ENCODE data around the gene GDPD3. TPM values are rescaled to one million over a fixed set of nuclear protein-coding genes. Genes with fewer than 3 reads are reported as not detected.

The GDPD3 gene
- total RNA-seq, 1 experiment from 2014 or later: 8.4 TPM

GRCh38 chr16:30144017-30144416 is 30.7 kb upstream of the GDPD3 start:
- Histone ChIP-seq H3K27me3 (replicated peaks; ENCODE audit: control insufficient read depth, insufficient read depth, low read length) (no peaks in the 10 kb centered on the region), H3K4me3 (ENCODE audit: low read depth, low read length) (no peak overlapping the region), H3K36me3 (ENCODE audit: control insufficient read depth, insufficient read depth, low read length) (no peaks in the 10 kb centered on the region), H3K4me1 (peaks cover 9% of the 10 kb centered on the region; the same call in 1 of the 2 replicates), H3K9me3 (no peaks in the 10 kb centered on the region; the same call in 1 of the 2 replicates)
- no peak for TF ChIP-seq CTCF (IDR thresholded peaks at IDR 0.05; ENCODE audit: insufficient read depth in 1 of 2, low read depth in 1 of 2, low read length in 1 of 2, severe bottlenecking in 1 of 2, unreplicated experiment in 1 of 2)
- BruUV-seq (replicated peaks): no TSS peak
- POLR2A ChIA-PET: no interaction called here
- no peaks in the 10 kb centered on the region for H3K27me3 Mint-ChIP-seq (ENCODE audit: insufficient read depth, unreplicated experiment)
- no peak for DNase-seq
- H3K4me3 Mint-ChIP-seq (ENCODE audit: unreplicated experiment): no peak overlapping the region
- CTCF ChIA-PET: no interaction called here
- H3K36me3 Mint-ChIP-seq (ENCODE audit: insufficient read depth, unreplicated experiment): no peaks in the 10 kb centered on the region
- no peak overlapping the region for H3K27ac Mint-ChIP-seq (ENCODE audit: unreplicated experiment)
- intact Hi-C loops (cut with micrococcal nuclease; ENCODE audit: unreplicated experiment): no loop called here
- H3K9me3 Mint-ChIP-seq (ENCODE audit: unreplicated experiment): no peaks in the 10 kb centered on the region
- H3K4me1 Mint-ChIP-seq (ENCODE audit: low read depth, unreplicated experiment): peaks cover 8% of the 10 kb centered on the region

- POLR2A ChIA-PET: no interaction called here
- no peaks in the 10 kb centered on the region for H3K36me3 Mint-ChIP-seq (ENCODE audit: insufficient read depth, unreplicated experiment)
- Histone ChIP-seq H3K4me1 (peaks cover 9% of the 10 kb centered on the region; the same call in 1 of the 2 replicates), H3K27me3 (replicated peaks; ENCODE audit: control insufficient read depth, insufficient read depth, low read length) (no peaks in the 10 kb centered on the region), H3K36me3 (ENCODE audit: control insufficient read depth, insufficient read depth, low read length) (no peaks in the 10 kb centered on the region), H3K9me3 (no peaks in the 10 kb centered on the region), H3K4me3 (ENCODE audit: low read depth, low read length) (no peak overlapping the region)
- H3K4me3 Mint-ChIP-seq (ENCODE audit: unreplicated experiment): no peak overlapping the region
- H3K9me3 Mint-ChIP-seq (ENCODE audit: unreplicated experiment): no peaks in the 10 kb centered on the region
- DNase-seq: no peak
- peaks cover 8% of the 10 kb centered on the region for H3K4me1 Mint-ChIP-seq (ENCODE audit: low read depth, unreplicated experiment)
- H3K27ac Mint-ChIP-seq (ENCODE audit: unreplicated experiment): no peak overlapping the region
- intact Hi-C loops (cut with micrococcal nuclease; ENCODE audit: unreplicated experiment): loop anchor here (2.0 kb wide), 1 partner anchor 21 kb away; the partner anchor contains the start of gene MAPK3
- TF ChIP-seq CTCF (IDR thresholded peaks at IDR 0.05; ENCODE audit: insufficient read depth in 1 of 2, low read depth in 1 of 2, low read length in 1 of 2, severe bottlenecking in 1 of 2, unreplicated experiment in 1 of 2): no peak
- no peaks in the 10 kb centered on the region for H3K27me3 Mint-ChIP-seq (ENCODE audit: insufficient read depth, unreplicated experiment)
- BruUV-seq (replicated peaks): no TSS peak
- CTCF ChIA-PET: interaction anchor here (0.9 kb wide), 1 partner anchor 42 kb away, joined by 3 read pairs; no protein-coding TSS in a partner anchor
These were observed 30.0 kb upstream of the GDPD3 start for GRCh38 chr16:30143347-30143702.

- peak in 1 of 2 experiments; percentile 23 for DNase-seq
- Histone ChIP-seq H3K27me3 (replicated peaks; ENCODE audit: control insufficient read depth, insufficient read depth, low read length) (no peaks in the 10 kb centered on the region), H3K36me3 (ENCODE audit: control insufficient read depth, insufficient read depth, low read length) (no peaks in the 10 kb centered on the region), H3K9me3 (no peaks in the 10 kb centered on the region), H3K4me3 (ENCODE audit: low read depth, low read length) (no peak overlapping the region), H3K4me1 (peaks cover 9% of the 10 kb centered on the region; the same call in 1 of the 2 replicates)
- H3K27me3 Mint-ChIP-seq (ENCODE audit: insufficient read depth, unreplicated experiment): no peaks in the 10 kb centered on the region
- no peak overlapping the region for H3K27ac Mint-ChIP-seq (ENCODE audit: unreplicated experiment)
- POLR2A ChIA-PET: no interaction called here
- intact Hi-C loops (cut with micrococcal nuclease; ENCODE audit: unreplicated experiment): loop anchor here (2.0 kb wide), 1 partner anchor 20 kb away; the partner anchor contains the start of gene MAPK3
- no peaks in the 10 kb centered on the region for H3K36me3 Mint-ChIP-seq (ENCODE audit: insufficient read depth, unreplicated experiment)
- no peaks in the 10 kb centered on the region for H3K9me3 Mint-ChIP-seq (ENCODE audit: unreplicated experiment)
- peak in 1 of 2 experiments; percentile 4 for TF ChIP-seq CTCF (IDR thresholded peaks at IDR 0.05; ENCODE audit: insufficient read depth in 1 of 2, low read depth in 1 of 2, low read length in 1 of 2, severe bottlenecking in 1 of 2, unreplicated experiment in 1 of 2)
- peaks cover 8% of the 10 kb centered on the region for H3K4me1 Mint-ChIP-seq (ENCODE audit: low read depth, unreplicated experiment)
- H3K4me3 Mint-ChIP-seq (ENCODE audit: unreplicated experiment): no peak overlapping the region
- BruUV-seq (replicated peaks): no TSS peak
- CTCF ChIA-PET: interaction anchor here (0.9 kb wide), 1 partner anchor 42 kb away, joined by 3 read pairs; no protein-coding TSS in a partner anchor
These were observed 29.5 kb upstream of the GDPD3 start for GRCh38 chr16:30142672-30143346.
